22Rv1 (cell line): ENCODE results near the gene SLC24A4.

Source experiments
- H3K27ac ChIP-seq: fragments of 450-650 bp; 2 replicates; pipeline ENCODE4 v1.5.1; 2017
- ZFX ChIP-seq: fragments of 450-650 bp; IDR thresholded peaks from 2 replicates; pipeline ENCODE4 v1.6.1; 2017; ENCODE audit warnings: antibody characterized with exemption, borderline replicate concordance
- TF ChIP-seq, protein P1 (sequence below): fragments of 450-650 bp; IDR thresholded peaks from 2 replicates; pipeline ENCODE4 v1.5.1; 2017; ENCODE audit warnings: mild to moderate bottlenecking

The SLC24A4 gene

DNA sequence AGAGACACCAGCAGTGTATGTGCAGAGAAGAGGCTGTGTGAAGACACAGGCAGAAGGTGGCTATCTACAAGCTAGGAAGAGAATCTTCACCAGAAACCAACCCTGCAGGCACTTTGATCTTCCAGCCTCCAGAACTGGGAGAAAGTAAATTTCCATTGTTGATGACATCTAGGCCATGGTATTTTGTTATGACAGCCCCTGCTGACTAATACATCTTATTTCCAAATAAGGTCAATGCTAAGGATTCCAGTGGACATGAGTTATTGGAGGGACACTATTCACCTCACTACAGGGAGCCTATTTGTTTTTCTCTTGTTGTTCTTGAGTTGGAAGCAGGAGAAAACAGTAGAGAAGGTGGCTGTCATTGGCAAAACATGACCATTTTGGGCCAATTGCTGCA, 102.1 kb downstream of the SLC24A4 start:
- H3K27ac ChIP-seq = no peak overlapping the region
- TF ChIP-seq, protein P1, sequence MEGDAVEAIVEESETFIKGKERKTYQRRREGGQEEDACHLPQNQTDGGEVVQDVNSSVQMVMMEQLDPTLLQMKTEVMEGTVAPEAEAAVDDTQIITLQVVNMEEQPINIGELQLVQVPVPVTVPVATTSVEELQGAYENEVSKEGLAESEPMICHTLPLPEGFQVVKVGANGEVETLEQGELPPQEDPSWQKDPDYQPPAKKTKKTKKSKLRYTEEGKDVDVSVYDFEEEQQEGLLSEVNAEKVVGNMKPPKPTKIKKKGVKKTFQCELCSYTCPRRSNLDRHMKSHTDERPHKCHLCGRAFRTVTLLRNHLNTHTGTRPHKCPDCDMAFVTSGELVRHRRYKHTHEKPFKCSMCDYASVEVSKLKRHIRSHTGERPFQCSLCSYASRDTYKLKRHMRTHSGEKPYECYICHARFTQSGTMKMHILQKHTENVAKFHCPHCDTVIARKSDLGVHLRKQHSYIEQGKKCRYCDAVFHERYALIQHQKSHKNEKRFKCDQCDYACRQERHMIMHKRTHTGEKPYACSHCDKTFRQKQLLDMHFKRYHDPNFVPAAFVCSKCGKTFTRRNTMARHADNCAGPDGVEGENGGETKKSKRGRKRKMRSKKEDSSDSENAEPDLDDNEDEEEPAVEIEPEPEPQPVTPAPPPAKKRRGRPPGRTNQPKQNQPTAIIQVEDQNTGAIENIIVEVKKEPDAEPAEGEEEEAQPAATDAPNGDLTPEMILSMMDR = no peak
- no peak for TF ChIP-seq ZFX

DNA sequence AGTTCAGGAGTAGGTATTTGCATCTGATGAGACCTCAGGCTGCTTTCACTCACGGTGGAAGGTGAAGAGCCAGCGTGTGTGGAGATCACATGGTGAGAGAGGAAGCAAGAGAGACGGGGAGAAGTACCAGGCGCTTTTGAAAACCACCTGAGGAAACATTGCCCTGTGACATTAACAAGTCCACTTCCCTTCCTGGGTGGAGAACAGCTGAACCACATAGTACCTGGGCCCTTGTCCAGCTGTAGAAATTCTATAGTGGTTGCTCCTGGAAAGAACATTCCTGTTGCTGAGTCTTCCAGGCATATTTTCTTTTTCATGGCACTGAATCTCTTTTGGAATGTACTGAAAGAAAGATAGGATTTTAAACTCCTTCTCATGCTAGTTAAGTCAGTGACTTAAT, 103.3 kb downstream of the SLC24A4 start:
- no peak overlapping the region for H3K27ac ChIP-seq
- TF ChIP-seq, protein P1 = no peak
- TF ChIP-seq ZFX = no peak

DNA sequence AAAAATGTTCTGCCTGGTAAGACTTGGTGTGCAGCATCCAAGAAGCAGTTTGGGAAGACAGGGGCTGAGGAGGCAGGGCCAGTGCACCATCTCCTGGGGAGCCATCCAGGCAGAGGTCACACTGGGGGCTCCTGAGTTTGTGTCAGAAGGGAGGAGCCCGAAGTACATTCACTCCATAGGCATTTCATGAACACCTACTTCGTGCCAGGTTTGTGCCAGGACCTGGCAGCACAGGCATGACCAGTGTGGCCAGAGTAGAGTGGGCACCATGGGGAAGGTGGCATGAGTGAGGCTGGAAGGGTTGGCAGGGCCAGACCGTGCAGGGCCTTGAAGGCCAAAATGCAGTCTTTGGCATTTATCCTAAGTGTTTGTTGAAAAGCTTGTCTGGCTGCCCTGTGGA, 104.1 kb downstream of the SLC24A4 start:
- TF ChIP-seq, protein P1 = no peak
- TF ChIP-seq ZFX = no peak
- H3K27ac ChIP-seq = no peak overlapping the region

DNA sequence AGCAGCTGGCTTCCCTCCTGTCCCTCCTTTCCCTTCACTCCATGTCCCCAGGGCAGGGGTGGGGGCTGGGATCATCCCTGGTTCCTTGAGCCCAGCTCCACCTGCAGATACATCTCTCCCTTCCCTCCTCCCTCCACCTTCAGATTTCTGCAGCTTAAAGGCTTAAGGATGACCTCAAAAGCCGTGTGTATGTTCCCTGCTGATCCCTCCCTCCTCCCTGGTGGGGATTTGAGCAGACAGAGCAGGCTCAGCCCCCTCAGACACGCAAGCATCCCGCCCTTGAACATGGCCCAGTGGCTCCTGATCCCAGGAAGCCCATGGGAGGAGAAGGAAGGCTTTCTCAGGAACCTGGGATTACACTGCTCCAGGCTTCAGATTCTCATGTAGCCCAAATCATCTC, 107.7 kb downstream of the SLC24A4 start:
- H3K27ac ChIP-seq = no peak overlapping the region
- TF ChIP-seq, protein P1 = no peak

DNA sequence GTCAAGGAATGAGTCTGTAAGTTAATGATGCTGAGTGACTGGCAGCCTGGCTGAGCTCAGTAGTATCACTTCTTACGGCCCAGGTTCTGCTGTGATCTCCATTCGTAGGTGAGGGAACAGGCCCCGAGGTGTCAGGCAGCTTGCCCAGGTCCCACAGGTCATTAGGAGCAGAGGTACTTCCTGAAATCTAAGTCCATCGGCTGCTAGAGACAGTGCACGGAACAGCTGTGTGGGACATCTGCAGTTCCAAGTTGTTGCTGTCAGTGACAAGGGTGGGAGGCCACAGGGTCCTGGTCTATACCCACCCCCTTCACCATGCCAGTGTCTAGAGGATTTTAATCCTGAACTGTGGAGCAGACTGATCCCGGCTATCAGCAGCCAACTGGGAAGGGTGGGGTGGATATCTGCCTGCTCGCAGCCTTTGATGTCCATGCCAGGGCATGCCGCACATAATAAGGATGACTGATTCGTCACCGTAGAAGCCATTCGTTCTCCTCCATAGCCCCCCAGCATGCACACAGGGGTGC, 108.3 kb downstream of the SLC24A4 start:
- TF ChIP-seq, protein P1 = no peak
- TF ChIP-seq ZFX = no peak
- H3K27ac ChIP-seq = no peak overlapping the region

DNA sequence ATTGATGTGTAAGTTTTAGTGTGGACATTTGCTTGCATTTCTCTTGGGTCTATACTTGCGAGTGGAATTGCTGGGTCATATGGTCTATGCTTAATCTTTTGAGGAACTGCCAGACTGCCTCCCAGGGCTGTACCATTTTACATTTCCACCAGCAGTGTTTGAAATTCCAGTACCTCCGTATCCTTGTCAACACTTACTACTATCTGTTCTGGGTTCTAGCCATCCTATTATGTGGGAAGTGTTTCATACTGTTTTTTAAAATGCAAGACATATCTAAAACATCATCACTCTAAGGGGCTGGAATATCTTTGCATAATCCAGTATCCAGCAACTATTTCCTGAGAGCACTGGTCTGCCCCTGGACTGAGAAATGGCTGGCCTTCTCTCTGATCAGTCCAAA, 110.4 kb downstream of the SLC24A4 start:
- no peak overlapping the region for H3K27ac ChIP-seq
- TF ChIP-seq ZFX = no peak
- TF ChIP-seq, protein P1 = no peak

DNA sequence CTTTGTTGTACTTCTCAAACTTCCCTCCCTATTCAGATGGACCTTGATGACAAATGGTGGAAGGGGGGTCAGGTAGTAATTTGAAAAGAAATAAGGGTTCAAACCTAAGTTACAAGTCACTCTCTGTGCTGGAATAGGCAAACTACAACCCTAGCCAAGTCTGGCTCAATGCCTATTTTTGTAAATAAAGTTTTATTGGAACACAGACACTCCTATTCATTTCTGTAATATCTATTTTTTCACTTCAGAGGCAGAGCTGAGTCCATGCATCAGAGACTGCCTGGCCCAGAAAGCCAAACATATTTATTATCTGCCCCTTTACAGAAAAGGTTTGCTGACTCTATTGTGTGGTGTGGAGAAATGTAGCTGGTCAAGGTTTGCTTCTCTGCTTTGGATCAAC, 112.2 kb downstream of the SLC24A4 start:
- H3K27ac ChIP-seq = no peak overlapping the region
- TF ChIP-seq, protein P1 = no peak
